Occipital lobe (tissue), 2 donors: ENCODE data around the gene JPH3. TPM values are rescaled to one million over a fixed set of nuclear protein-coding genes. Genes with fewer than 3 reads are reported as not detected.

ENCODE experiments used
- DNase-seq: peaks from one replicate; lab custom pipeline; 2025; lab: John Stamatoyannopoulos, UW
- total RNA-seq: library from RNA; depleted of rRNA; stranded (reverse); fragments of >200 nt; gene quantifications from one replicate; pipeline ENCODE4 v1.2.3, GENCODE V29; 2014

The JPH3 gene
- total RNA-seq, 1 donor from 2014 or later = 56.0 TPM

GRCh38 chr16:87652799-87653198, 50.5 kb downstream of the JPH3 start:
- no peak for DNase-seq

GRCh38 chr16:87653234-87653633, 50.9 kb downstream of the JPH3 start:
- no peak for DNase-seq

- no peak for DNase-seq
Measured at GRCh38 chr16:87654826-87655225, 52.5 kb downstream of the JPH3 start.

- DNase-seq = no peak
Measured at GRCh38 chr16:87656328-87656727, 54.0 kb downstream of the JPH3 start.

- no peak for DNase-seq
Measured at GRCh38 chr16:87657621-87658192, 55.4 kb downstream of the JPH3 start.

GRCh38 chr16:87658564-87659225, 56.4 kb downstream of the JPH3 start:
- DNase-seq = no peak

- DNase-seq = no peak
Measured at GRCh38 chr16:87661561-87661960, 59.3 kb downstream of the JPH3 start.

DNA sequence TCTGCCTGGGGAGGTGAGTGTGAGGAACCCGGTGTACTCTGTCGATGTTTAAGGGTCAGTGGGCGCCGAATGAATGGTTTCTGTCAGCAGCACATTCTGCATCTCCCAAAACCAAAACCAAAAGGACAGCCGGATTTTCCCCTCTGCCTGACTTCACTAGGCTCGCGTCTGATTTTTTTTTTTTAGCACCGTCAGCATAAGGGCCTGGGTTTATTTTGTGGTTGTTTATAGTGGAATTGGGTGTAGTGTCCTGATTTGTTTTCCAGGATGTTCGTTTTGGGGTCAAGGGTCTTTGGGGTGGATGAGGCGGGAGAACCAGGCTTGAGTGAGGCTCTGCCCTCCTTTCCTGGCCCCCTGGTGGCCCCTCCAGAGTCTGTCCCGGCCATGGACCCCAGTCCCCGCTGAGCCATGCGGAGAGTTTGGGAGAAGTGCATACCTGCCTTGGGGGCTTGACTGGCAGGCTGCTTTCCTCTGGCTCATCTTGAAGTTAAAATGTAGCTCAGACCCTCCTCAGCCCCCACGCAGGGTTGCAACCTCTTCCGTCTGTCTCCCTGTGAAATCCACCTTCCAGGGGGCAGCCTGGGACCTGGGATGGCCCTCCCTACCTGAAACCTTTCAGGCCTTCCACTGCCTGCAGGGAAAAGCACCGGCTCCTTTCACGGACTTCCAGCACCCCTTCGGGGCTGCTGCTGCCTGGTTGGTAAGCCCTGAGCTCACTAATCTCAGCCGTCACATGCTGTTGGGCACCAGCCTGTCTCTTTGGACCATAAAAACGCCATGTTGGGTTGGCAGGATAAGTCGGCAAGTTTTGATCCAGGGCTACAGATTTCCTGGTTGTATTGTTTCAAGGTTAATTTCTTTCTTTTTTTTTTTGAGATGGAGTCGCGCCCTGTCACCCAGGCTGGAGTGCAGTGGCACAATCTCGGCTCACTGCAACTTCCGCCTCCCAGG, 60.2 kb downstream of the JPH3 start:
- no peak for DNase-seq

DNA sequence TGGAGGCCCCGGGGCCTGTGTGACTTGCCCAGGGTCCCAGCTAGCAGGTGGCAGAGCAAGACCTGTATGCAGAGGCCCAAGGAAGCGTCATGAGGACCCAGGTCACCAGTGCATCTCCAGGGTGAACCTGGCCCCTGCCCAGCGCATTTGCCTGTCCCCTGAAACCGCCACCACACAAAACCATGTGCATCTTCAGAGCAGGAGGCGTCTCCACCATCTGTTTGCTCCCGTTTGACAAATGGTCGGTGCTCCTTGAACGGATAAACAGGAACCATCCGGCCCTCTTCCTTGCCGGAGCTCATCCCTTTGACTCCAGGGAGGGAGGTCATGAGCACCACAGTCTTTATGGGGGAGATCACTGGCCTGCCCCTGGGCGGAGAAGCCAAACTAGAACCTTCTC, 62.5 kb downstream of the JPH3 start:
- no peak for DNase-seq

DNA sequence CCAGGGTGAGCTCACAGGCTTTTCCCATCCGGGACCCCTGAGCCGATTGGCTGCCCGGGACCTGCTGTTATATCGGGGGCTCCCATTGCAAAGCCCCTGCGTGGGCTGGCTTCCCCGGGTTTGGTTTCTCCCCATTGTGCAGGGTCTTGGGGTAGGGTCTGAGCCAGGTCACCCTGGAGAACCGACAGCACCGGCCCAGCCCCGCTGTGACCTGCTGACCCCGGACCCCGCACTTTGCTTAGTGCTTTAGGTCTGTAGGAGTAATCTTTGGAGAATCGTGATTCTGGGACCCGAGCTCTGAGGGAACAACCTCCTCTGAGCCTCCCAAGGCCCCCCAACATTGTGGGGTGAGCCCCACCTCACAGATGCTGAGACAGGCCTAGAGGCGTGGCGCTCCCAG, 62.9 kb downstream of the JPH3 start:
- no peak for DNase-seq

DNA sequence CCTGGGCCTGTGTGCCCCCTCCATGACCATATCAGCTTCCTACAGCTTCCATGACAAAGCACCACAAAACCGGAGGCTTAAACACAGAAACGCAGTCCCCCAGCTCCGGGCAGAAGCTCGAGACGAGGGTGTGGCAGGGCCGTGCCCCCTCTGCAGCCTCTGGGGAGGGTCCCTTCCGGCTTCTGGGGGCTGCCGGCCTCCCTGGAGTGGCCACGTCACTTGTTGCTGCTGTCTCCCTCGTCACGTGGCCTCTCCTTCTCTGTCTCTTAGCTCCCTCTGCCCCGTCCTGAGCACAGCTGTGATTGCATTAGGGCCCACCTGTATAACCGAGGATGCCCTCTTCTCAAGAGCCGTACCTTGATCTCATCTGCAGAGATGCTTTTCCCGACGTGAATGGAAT, 64.6 kb downstream of the JPH3 start:
- DNase-seq = no peak

DNA sequence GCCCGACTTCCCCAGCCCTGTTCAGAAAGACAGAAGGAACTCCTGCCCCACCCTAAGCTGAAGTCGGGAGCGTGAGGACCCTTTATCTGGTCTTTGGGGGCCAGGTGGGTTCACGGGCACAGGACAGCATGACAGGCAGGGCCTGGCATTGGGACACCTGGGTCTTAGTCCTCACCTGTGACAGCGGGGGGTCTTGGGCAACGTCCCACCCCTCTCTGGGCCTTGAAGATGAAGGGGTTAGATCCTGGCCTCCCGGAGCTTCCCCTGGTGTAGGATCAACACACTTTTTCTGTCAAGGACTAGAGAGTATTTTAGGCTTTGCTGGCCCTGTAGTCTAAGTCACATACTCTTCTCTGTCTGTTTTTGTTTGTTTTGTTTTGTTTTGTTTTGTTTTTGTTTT, 65.1 kb downstream of the JPH3 start:
- DNase-seq = no peak

GRCh38 chr16:87667946-87668345, 65.6 kb downstream of the JPH3 start:
- DNase-seq = no peak

DNA sequence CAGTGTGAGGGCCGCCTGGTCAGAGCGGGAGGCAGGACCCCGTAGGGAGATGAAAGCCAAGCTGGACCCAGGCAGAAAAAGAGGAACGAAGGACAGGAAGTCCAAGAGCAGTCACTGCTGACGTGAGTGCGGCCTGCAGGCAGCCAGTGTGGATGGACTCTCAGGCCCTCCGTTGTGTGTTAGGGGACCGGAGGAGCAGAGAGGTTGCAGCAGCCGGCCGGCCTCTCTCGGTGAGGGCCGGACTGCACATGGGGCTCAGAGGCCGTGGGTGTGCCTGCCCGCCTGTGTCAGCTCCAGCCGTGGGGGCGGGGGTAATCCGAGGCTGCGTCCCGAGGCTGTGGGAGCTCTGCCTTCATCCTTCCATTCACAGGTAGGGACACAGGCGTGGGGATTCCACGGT, 67.4 kb downstream of the JPH3 start:
- DNase-seq = no peak

GRCh38 chr16:87671221-87671620, 68.9 kb downstream of the JPH3 start:
- no peak for DNase-seq

- no peak for DNase-seq
Measured at GRCh38 chr16:87671715-87672270, 69.5 kb downstream of the JPH3 start.

GRCh38 chr16:87674419-87674818, 72.1 kb downstream of the JPH3 start:
- DNase-seq = no peak

DNA sequence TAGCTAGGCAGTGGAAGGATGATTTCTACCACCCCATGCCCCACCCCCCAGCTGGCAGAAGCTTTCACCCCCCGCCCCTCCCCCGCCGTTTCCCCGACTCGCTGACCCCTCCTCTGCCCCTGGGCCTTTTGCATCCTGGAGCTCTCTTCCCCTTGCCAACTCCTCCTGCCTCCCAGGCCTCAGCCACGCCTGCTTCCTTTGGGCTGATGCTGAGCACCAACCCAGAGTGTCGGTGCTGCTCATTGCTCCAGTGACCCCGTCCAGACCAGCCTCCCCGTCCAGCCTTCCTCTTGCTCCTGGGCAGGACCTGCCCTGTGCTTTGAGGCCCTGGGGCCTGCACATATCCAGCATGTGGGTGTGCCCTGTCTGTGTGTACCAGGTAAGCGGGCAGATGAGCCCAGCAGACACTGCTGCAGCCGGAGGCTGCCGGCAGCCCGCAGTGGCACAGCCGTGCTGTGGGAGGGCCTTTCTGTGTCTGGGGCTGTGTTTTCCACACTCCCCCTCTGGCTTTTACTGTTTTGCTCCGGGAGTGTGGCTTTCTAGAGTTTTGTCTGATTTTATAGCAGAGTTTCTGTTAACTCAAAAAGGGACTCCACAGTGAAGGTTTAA, 72.9 kb downstream of the JPH3 start:
- no peak for DNase-seq

GRCh38 chr16:87677830-87678229, 75.5 kb downstream of the JPH3 start:
- no peak for DNase-seq

DNA sequence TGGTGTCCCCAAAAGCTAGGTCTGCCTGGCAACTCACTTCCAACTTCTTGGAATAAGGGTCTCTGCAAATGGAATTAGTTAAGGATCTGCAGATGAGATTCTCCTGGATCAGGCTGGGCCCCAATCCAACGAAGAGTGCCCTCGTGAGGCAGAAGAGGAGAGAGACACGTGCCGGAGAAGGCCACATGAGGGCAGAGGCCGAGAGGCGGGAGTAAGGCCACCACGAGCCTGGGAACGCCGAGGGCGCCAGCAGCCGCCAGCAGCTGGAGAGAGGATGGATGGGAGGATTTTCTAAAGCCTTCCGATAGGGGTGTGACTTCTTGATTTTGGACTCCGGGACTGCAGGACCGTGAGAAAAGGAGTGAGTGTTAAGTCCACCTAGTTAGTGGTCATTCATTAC, 76.3 kb downstream of the JPH3 start:
- no peak for DNase-seq

DNA sequence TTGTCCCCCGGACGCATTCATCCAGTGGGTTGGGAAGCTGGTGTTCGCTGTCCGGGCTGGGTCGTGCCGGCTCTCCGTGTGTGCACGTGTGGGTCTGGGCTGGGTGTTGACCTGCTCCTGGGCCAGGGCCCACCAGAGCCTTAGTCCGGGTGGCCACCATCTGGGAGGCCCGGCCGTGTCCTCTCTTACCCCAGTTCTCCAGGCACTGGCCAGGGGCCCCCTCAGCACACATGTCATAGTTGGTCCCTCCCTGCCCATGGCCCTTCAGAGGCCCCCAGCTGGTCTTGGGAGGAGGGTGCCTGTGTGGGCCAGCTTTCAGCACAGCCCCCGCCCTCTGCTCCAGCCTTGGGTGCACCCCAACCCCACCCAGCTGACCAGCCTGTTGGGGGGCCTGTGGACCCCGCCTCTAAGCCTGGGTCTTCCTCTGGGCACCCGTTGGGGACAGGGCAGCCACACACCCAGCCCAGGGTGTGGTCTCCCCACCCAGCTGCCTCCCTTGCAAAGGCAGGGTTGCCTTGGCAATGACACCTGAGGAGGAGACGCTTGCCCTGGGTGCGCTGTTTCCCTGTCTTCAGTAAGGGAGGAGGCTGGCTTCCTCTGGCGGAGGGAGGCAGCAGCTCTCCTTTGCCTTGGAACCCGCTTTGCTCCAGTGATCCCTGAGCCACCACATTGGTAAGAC, 77.4 kb downstream of the JPH3 start:
- DNase-seq = no peak
